HCT116 (cell line): Measurements from ENCODE around the gene FAM234B. TPM values are rescaled to one million over a fixed set of nuclear protein-coding genes. Genes with fewer than 3 reads are reported as not detected.

Experiments
- ATAC-seq: fragments of 200-7000 bp; cut with Tn5 transposase; 2 replicates; pipeline ENCODE4 v1.9.1; 2020; ENCODE audit warnings: mild to moderate bottlenecking, moderate library complexity
- BruUV-seq: library from RNA; stranded (reverse); fragments of 400-500 nt; replicated peaks from 2 replicates; lab custom pipeline; 2021; lab: Mats Ljungman, UMichigan
- CTCF ChIA-PET: fragments of 300-600 bp; sonication (Branson Sonifier 250); formaldehyde crosslinking; loops from one replicate; lab custom pipeline; 2021; ENCODE audit warnings: antibody characterized with exemption; lab: Charles Lee
- POLR2A ChIA-PET: fragments of 300-600, 350-600 bp; sonication (Branson Sonifier 250); formaldehyde crosslinking; loops from one replicate; lab custom pipeline; 2021; ENCODE audit warnings: antibody characterized with exemption; lab: Charles Lee
- RAD21 ChIA-PET, 2 experiments: fragments of 300-600 bp; sonication (Branson Sonifier 250); formaldehyde crosslinking; loops; one replicate each; lab custom pipeline; 2023; ENCODE audit warnings: low total read pairs in 2 of 2; ENCODE audit not compliant: uncharacterized antibody in 2 of 2, unreplicated experiment in 2 of 2, low non-redundant PET in 1 of 2; lab: Charles Lee
- DNase-seq: peaks from one replicate; pipeline ENCODE4 v3.0.0-alpha.2; 2010; ENCODE audit warnings: low read depth, low spot score
- H2AFZ ChIP-seq: fragments of 200-600 bp; shearing (Covaris generic), sonication (generic); 2 replicates; pipeline ENCODE4 v1.6.1; 2017; ENCODE audit warnings: low read depth, mixed run types, mixed read lengths, antibody characterized with exemption, low read length; ENCODE audit not compliant: poor library complexity, severe bottlenecking
- H3K27ac ChIP-seq: 2 replicates; pipeline ENCODE4 v1.5.1; 2012; ENCODE audit warnings: low read depth, low read length
- H3K27me3 ChIP-seq: fragments of 200-600 bp; sonication (generic); 2 replicates; pipeline ENCODE4 v1.6.1; 2016; ENCODE audit warnings: mixed run types, low read length, mixed read lengths; ENCODE audit not compliant: insufficient read depth
- H3K36me3 ChIP-seq, 2 experiments: fragments of 200-500 bp in 1 of 2; fragments of 200-600 bp in 1 of 2; sonication (Bioruptor generic) in 1 of 2; sonication (generic) in 1 of 2; 2 replicates each; pipeline versions ENCODE4 v1.5.1 to v1.6.1; 2014 to 2016; ENCODE audit warnings: low read length in 2 of 2, inconsistent platforms in 1 of 2, mixed read lengths in 1 of 2, mixed run types in 1 of 2; ENCODE audit not compliant: insufficient read depth in 2 of 2, control insufficient read depth in 1 of 2
- H3K4me1 ChIP-seq, 2 experiments: fragments of 200-600 bp in 1 of 2; sonication (generic) in 1 of 2; 2 replicates each; pipeline versions ENCODE4 v1.5.1 to v1.6.1; 2012 to 2017; ENCODE audit warnings: low read length in 2 of 2, inconsistent platforms in 1 of 2, mild to moderate bottlenecking in 1 of 2, mixed read lengths in 1 of 2, mixed run types in 1 of 2, moderate library complexity in 1 of 2; ENCODE audit not compliant: insufficient read depth in 2 of 2, control insufficient read depth in 1 of 2
- H3K4me2 ChIP-seq: fragments of 200-600 bp; sonication (generic); 2 replicates; pipeline ENCODE4 v1.6.1; 2017; ENCODE audit warnings: mixed run types, low read length, mixed read lengths
- H3K4me3 ChIP-seq, 2 experiments: fragments of 200-600 bp in 1 of 2; sonication (generic) in 1 of 2; replicated peaks in 1 of 2; 2 replicates each; pipeline ENCODE4 v1.5.1; 2011 to 2016; ENCODE audit warnings: low read length in 2 of 2, control low read depth in 1 of 2, low read depth in 1 of 2, mild to moderate bottlenecking in 1 of 2, mixed read lengths in 1 of 2, mixed run types in 1 of 2
- H3K79me2 ChIP-seq: fragments of 200-600 bp; sonication (generic); 2 replicates; pipeline ENCODE4 v1.6.1; 2017; ENCODE audit warnings: mild to moderate bottlenecking, mixed run types, low read length, moderate library complexity, mixed read lengths; ENCODE audit not compliant: insufficient read depth
- H3K9ac ChIP-seq: fragments of 200-600 bp; sonication (generic); 2 replicates; pipeline ENCODE4 v1.6.1; 2016; ENCODE audit warnings: low read length, mixed read lengths
- H3K9me2 ChIP-seq: fragments of 200-600 bp; sonication (generic), shearing (Covaris generic); 2 replicates; pipeline ENCODE4 v1.6.1; 2017; ENCODE audit warnings: mixed run types, mild to moderate bottlenecking, moderate library complexity; ENCODE audit not compliant: insufficient read depth
- H3K9me3 ChIP-seq, 2 experiments: fragments of 200-500 bp in 1 of 2; fragments of 200-600 bp in 1 of 2; sonication (Bioruptor generic) in 1 of 2; sonication (generic) in 1 of 2; 2 replicates each; pipeline ENCODE4 v1.6.1; 2014 to 2017; ENCODE audit warnings: low read length in 2 of 2, mixed read lengths in 2 of 2, inconsistent platforms in 1 of 2, low read depth in 1 of 2, mild to moderate bottlenecking in 1 of 2, mixed run types in 1 of 2, moderate library complexity in 1 of 2; ENCODE audit not compliant: control insufficient read depth in 1 of 2, insufficient read depth in 1 of 2
- H4K20me1 ChIP-seq: fragments of 200-600 bp; sonication (generic), shearing (Covaris generic); 2 replicates; pipeline ENCODE4 v1.6.1; 2017; ENCODE audit warnings: mixed run types, mild to moderate bottlenecking, moderate library complexity; ENCODE audit not compliant: insufficient read depth
- CBX3 ChIP-seq: IDR thresholded peaks from 2 replicates; pipeline ENCODE4 v1.6.1; 2012; ENCODE audit warnings: low read depth
- CEBPB ChIP-seq: IDR thresholded peaks from 2 replicates; pipeline ENCODE4 v1.6.1; 2012; ENCODE audit warnings: low read depth
- EGR1 ChIP-seq: IDR thresholded peaks from 2 replicates; pipeline ENCODE4 v1.6.1; 2012; ENCODE audit warnings: low read depth
- FOSL1 ChIP-seq: IDR thresholded peaks from 2 replicates; pipeline ENCODE4 v1.6.1; 2012; ENCODE audit warnings: low read depth
- JUND ChIP-seq: IDR thresholded peaks from 2 replicates; pipeline ENCODE4 v1.6.1; 2012
- POLR2AphosphoS5 ChIP-seq: IDR thresholded peaks from 2 replicates; pipeline ENCODE4 v1.6.1; 2011; ENCODE audit warnings: mild to moderate bottlenecking, low read depth, low read length, moderate library complexity
- RAD21 ChIP-seq: IDR thresholded peaks from 2 replicates; pipeline ENCODE4 v1.6.1; 2012; ENCODE audit warnings: low read depth, mild to moderate bottlenecking
- YY1 ChIP-seq: IDR thresholded peaks from 2 replicates; pipeline ENCODE4 v1.6.1; 2011; ENCODE audit warnings: low read length, low read depth, moderate library complexity, mild to moderate bottlenecking; ENCODE audit not compliant: insufficient replicate concordance; ENCODE audit errors: extremely low read depth
- ZFX ChIP-seq: fragments of 450-650 bp; IDR thresholded peaks from 2 replicates; pipeline ENCODE4 v1.6.1; 2017
- intact Hi-C: fragments of 100-400 bp; cut with micrococcal nuclease; formaldehyde crosslinking; loops from 2 replicates; pipeline ENCODE4 v1.10.0; 2022
- total RNA-seq: library from RNA; stranded (reverse); gene quantifications from one replicate; pipeline ENCODE4 v1.2.1, GENCODE V29; 2021; ENCODE audit not compliant: unreplicated experiment
- TF ChIP-seq, protein P1 (sequence below): IDR thresholded peaks from 2 replicates; pipeline ENCODE4 v1.6.1; 2011; ENCODE audit warnings: mild to moderate bottlenecking, low read length, moderate library complexity; ENCODE audit not compliant: insufficient replicate concordance; ENCODE audit errors: extremely low read depth
- TF ChIP-seq, protein P2 (sequence below): IDR thresholded peaks from 2 replicates; pipeline ENCODE4 v1.6.1; 2012; ENCODE audit warnings: low read depth
- TF ChIP-seq, protein P3 (sequence below): IDR thresholded peaks from 2 replicates; pipeline ENCODE4 v1.6.1; 2012

Gene FAM234B
- total RNA-seq, 1 experiment from 2014 or later, result 15.9 TPM

DNA sequence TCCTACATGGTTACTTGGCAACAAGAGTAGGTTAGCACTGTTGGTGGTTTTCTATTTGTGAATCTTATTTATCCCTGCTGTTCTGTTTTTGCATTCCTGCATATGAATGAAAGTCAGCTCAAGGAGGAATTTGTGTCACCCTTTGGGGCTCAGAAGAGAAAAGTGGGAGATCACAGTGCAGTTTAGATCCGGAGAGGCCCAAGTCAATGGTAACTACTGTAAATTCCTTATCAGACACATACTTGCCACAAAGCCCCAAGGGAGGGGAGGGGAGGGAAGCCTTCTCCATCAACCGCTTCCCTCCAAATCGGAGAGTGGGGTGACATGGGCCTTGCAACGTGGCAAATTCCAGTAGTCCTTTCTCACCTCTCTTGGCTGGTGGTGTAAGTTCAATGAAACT lies 44.3 kb downstream of the FAM234B start:
- Histone ChIP-seq H3K27ac (no peak overlapping the region), H3K27me3 (no peaks in the 10 kb centered on the region), H3K9me2 (no peaks in the 10 kb centered on the region), H3K4me2 (no peak overlapping the region), H2AFZ (no peak overlapping the region), H3K9me3 (no peaks in the 10 kb centered on the region), H3K4me1 (peaks cover 0 to 5% of the 10 kb centered on the region in 2 experiments; a peak in 2 of 4 replicates), H3K36me3 (no peaks in the 10 kb centered on the region), H3K9ac (no peak overlapping the region), H3K79me2 (no peaks in the 10 kb centered on the region), H4K20me1 (no peaks in the 10 kb centered on the region), H3K4me3 (no peak overlapping the region)
- intact Hi-C loops, result no loop called here
- ATAC-seq (no peak), DNase-seq (no peak)
- ChIA-PET RAD21 (no interaction called here), CTCF (interaction anchor here (1.0 kb wide), 1 partner anchor 124 kb away, joined by 4 read pairs; no protein-coding TSS in a partner anchor), POLR2A (interaction anchor here (1.3 kb wide), 1 partner anchor 45 kb away, joined by 3 read pairs; the partner anchor contains the start of gene FAM234B)
- no TSS peak for BruUV-seq
- TF ChIP-seq POLR2AphosphoS5, result no peak
- TF ChIP-seq CEBPB, result no peak
- TF ChIP-seq, protein P1, sequence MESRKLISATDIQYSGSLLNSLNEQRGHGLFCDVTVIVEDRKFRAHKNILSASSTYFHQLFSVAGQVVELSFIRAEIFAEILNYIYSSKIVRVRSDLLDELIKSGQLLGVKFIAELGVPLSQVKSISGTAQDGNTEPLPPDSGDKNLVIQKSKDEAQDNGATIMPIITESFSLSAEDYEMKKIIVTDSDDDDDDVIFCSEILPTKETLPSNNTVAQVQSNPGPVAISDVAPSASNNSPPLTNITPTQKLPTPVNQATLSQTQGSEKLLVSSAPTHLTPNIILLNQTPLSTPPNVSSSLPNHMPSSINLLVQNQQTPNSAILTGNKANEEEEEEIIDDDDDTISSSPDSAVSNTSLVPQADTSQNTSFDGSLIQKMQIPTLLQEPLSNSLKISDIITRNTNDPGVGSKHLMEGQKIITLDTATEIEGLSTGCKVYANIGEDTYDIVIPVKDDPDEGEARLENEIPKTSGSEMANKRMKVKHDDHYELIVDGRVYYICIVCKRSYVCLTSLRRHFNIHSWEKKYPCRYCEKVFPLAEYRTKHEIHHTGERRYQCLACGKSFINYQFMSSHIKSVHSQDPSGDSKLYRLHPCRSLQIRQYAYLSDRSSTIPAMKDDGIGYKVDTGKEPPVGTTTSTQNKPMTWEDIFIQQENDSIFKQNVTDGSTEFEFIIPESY, result no peak
- no peak for TF ChIP-seq JUND

DNA sequence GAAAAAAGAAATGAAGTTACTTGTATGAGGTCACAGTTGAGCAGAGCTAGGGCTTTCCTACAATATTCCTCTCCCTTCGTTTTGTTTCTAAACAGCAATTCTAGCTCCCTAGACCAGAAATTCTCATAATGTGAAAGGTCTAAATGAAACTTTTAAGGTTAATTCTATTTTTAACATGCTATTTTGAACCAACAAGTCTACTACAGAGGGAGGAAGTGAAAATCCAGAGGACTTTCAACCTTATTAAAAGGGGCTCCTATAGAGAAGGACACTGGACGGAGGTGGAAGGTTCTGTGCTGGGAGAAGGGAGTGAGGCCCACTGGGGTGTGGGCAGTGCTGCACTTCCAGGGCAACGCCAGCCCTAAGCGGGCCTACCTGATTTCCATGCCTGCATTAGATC lies 45.9 kb downstream of the FAM234B start:
- no peaks in the 10 kb centered on the region for H3K27me3 ChIP-seq
- no peaks in the 10 kb centered on the region for H3K36me3 ChIP-seq
- ChIA-PET POLR2A (no interaction called here), RAD21 (no interaction called here), CTCF (no interaction called here)
- no peaks in the 10 kb centered on the region for H4K20me1 ChIP-seq
- H3K4me1 ChIP-seq, result peaks cover 9 to 21% of the 10 kb centered on the region in 2 experiments
- no peak overlapping the region for H2AFZ ChIP-seq
- ATAC-seq (no peak), DNase-seq (no peak)
- H3K9me3 ChIP-seq, result no peaks in the 10 kb centered on the region
- H3K27ac ChIP-seq, result no peak overlapping the region
- H3K9me2 ChIP-seq, result no peaks in the 10 kb centered on the region
- no peak overlapping the region for H3K9ac ChIP-seq
- H3K4me2 ChIP-seq, result no peak overlapping the region
- H3K79me2 ChIP-seq, result no peaks in the 10 kb centered on the region
- H3K4me3 ChIP-seq, result no peak overlapping the region
- intact Hi-C loops, result loop anchor here (10.0 kb wide), 1 partner anchor 275 kb away; the partner anchor contains the start of gene DDX47
- no TSS peak for BruUV-seq
- TF ChIP-seq, protein P2, sequence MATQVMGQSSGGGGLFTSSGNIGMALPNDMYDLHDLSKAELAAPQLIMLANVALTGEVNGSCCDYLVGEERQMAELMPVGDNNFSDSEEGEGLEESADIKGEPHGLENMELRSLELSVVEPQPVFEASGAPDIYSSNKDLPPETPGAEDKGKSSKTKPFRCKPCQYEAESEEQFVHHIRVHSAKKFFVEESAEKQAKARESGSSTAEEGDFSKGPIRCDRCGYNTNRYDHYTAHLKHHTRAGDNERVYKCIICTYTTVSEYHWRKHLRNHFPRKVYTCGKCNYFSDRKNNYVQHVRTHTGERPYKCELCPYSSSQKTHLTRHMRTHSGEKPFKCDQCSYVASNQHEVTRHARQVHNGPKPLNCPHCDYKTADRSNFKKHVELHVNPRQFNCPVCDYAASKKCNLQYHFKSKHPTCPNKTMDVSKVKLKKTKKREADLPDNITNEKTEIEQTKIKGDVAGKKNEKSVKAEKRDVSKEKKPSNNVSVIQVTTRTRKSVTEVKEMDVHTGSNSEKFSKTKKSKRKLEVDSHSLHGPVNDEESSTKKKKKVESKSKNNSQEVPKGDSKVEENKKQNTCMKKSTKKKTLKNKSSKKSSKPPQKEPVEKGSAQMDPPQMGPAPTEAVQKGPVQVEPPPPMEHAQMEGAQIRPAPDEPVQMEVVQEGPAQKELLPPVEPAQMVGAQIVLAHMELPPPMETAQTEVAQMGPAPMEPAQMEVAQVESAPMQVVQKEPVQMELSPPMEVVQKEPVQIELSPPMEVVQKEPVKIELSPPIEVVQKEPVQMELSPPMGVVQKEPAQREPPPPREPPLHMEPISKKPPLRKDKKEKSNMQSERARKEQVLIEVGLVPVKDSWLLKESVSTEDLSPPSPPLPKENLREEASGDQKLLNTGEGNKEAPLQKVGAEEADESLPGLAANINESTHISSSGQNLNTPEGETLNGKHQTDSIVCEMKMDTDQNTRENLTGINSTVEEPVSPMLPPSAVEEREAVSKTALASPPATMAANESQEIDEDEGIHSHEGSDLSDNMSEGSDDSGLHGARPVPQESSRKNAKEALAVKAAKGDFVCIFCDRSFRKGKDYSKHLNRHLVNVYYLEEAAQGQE, result no peak
- TF ChIP-seq, protein P1, result no peak
- TF ChIP-seq FOSL1, result no peak
- no peak for TF ChIP-seq CEBPB
- TF ChIP-seq RAD21, result no peak
- TF ChIP-seq, protein P3, sequence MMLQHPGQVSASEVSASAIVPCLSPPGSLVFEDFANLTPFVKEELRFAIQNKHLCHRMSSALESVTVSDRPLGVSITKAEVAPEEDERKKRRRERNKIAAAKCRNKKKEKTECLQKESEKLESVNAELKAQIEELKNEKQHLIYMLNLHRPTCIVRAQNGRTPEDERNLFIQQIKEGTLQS, result no peak
- TF ChIP-seq POLR2AphosphoS5, result no peak
- no peak for TF ChIP-seq EGR1
- TF ChIP-seq CBX3, result no peak
- no peak for TF ChIP-seq ZFX
- no peak for TF ChIP-seq YY1
